ENCODE measurements around the gene SLC25A21.
"Not testable (repeated sequence)": the region's sequence is repeated elsewhere in the genome, so short reads cannot be mapped to it uniquely, and the experiment has no call there.

The SLC25A21 gene

GRCh38 chr14:36942522-36943245 is 229.7 kb downstream of the SLC25A21 start:
- no peak for DNase-seq (ENCODE audit: low read depth in 2 of 2)

- DNase-seq (ENCODE audit: low read depth in 2 of 2): peak; percentile 26 to 63
Observed at GRCh38 chr14:36941783-36942521, 230.5 kb downstream of the SLC25A21 start.

GRCh38 chr14:36940476-36940875 is 231.9 kb downstream of the SLC25A21 start:
- no peak for DNase-seq (ENCODE audit: low read depth in 2 of 2)

- no peak for DNase-seq (ENCODE audit: low read depth in 2 of 2)
Observed at GRCh38 chr14:36939265-36939664, 233.1 kb downstream of the SLC25A21 start.

GRCh38 chr14:36938678-36939077 is 233.7 kb downstream of the SLC25A21 start:
- DNase-seq (ENCODE audit: low read depth in 2 of 2): no peak

GRCh38 chr14:36935976-36936678 is 236.3 kb downstream of the SLC25A21 start:
- no peak for DNase-seq (ENCODE audit: low read depth in 2 of 2)

- no peak for DNase-seq (ENCODE audit: low read depth in 2 of 2)
Observed at GRCh38 chr14:36934304-36934703, 238.1 kb downstream of the SLC25A21 start.

GRCh38 chr14:36931791-36932190 is 240.6 kb downstream of the SLC25A21 start:
- DNase-seq (ENCODE audit: low read depth in 2 of 2): no peak

- DNase-seq (ENCODE audit: low read depth in 2 of 2): no peak
Observed at GRCh38 chr14:36928432-36928831, 244.0 kb downstream of the SLC25A21 start.

- no peak for DNase-seq (ENCODE audit: low read depth in 2 of 2)
Observed at GRCh38 chr14:36925094-36925493, 247.3 kb downstream of the SLC25A21 start.

GRCh38 chr14:36916668-36917067 is 255.7 kb downstream of the SLC25A21 start:
- no peak for DNase-seq (ENCODE audit: low read depth in 2 of 2)

GRCh38 chr14:36915081-36915480 is 257.3 kb downstream of the SLC25A21 start:
- no peak for DNase-seq (ENCODE audit: low read depth in 2 of 2)

GRCh38 chr14:36910578-36910977 is 261.8 kb downstream of the SLC25A21 start:
- no peak for DNase-seq (ENCODE audit: low read depth in 2 of 2)

- DNase-seq (ENCODE audit: low read depth in 2 of 2): no peak
Observed at GRCh38 chr14:36905272-36905888, 267.0 kb downstream of the SLC25A21 start.

- DNase-seq (ENCODE audit: low read depth in 2 of 2): no peak
Observed at GRCh38 chr14:36901861-36902260, 270.5 kb downstream of the SLC25A21 start.

GRCh38 chr14:36900846-36901245 is 271.6 kb downstream of the SLC25A21 start:
- no peak for DNase-seq (ENCODE audit: low read depth in 2 of 2)

GRCh38 chr14:36896300-36896699 is 276.1 kb downstream of the SLC25A21 start:
- not testable (repeated sequence) for DNase-seq (ENCODE audit: low read depth in 2 of 2)

GRCh38 chr14:36884049-36884448 is 288.4 kb downstream of the SLC25A21 start:
- no peak for DNase-seq (ENCODE audit: low read depth in 2 of 2)

- no peak for DNase-seq (ENCODE audit: low read depth in 2 of 2)
Observed at GRCh38 chr14:36880276-36880675, 292.1 kb downstream of the SLC25A21 start.

- DNase-seq (ENCODE audit: low read depth in 2 of 2): no peak
Observed at GRCh38 chr14:36879558-36879957, 292.8 kb downstream of the SLC25A21 start.

- no peak for DNase-seq (ENCODE audit: low read depth in 2 of 2)
Observed at GRCh38 chr14:36874396-36875138, 297.8 kb downstream of the SLC25A21 start.

All from stimulated activated CD4-positive, alpha-beta T cell treated with anti-CD3 and anti-CD28 coated beads, Interleukin-4, amount 100 ng/mL, for 48 hours (primary cell).